HL-60 (cell line): ENCODE measurements around the gene NLRP6.

Source experiments
- POLR2AphosphoS5 ChIP-seq: IDR thresholded peaks from 2 replicates; pipeline ENCODE4 v1.6.1; 2012; ENCODE audit warnings: low read depth
- SPI1 ChIP-seq: IDR thresholded peaks from 2 replicates; pipeline ENCODE4 v1.6.1; 2012; ENCODE audit warnings: low read depth, mild to moderate bottlenecking, borderline replicate concordance
- TF ChIP-seq, protein P1 (sequence below): IDR thresholded peaks from one replicate; pipeline ENCODE4 v1.5.1; 2011; ENCODE audit warnings: low read length, control low read depth, inconsistent platforms; ENCODE audit not compliant: insufficient read depth
- TF ChIP-seq, protein P2 (sequence below): IDR thresholded peaks from 2 replicates; pipeline ENCODE4 v1.6.1; 2012; ENCODE audit warnings: low read depth; ENCODE audit not compliant: insufficient replicate concordance

DNA sequence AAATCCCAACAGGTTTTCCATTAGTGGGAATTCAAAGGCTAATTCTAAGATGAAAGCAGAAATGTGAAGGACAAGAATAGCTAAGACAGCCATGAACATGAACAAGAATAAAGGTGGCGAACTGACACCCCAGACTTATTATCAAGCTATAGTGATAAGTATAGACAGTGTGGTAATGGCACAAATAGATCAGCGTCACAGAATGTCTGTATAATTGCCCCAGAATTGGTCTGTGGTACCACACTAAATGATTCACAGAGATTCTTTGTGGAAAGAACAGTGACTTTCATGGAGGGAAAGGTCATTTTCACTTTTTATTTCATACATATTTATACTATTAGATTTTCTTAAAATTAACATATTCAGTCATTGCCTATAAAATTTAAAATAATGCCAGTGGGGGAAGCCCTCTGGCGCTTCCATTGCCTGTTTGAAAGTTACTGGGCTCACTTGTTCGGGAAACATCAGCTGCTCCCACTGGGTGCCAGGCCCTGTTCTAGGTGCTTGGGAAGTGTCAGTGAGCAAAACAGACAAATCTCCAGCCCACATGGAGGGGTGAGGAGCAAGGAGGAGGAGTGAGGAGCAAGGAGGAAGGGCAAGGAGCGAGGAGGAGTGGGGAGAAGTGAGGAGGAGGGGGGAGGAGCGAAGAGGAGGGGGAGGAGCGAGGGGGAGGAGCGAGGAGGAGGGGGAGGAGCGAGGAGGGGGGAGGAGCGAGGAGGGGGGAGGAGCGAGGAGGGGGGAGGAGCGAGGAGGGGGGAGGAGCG is 11.3 kb upstream of the NLRP6 start:
- TF ChIP-seq, protein P1, sequence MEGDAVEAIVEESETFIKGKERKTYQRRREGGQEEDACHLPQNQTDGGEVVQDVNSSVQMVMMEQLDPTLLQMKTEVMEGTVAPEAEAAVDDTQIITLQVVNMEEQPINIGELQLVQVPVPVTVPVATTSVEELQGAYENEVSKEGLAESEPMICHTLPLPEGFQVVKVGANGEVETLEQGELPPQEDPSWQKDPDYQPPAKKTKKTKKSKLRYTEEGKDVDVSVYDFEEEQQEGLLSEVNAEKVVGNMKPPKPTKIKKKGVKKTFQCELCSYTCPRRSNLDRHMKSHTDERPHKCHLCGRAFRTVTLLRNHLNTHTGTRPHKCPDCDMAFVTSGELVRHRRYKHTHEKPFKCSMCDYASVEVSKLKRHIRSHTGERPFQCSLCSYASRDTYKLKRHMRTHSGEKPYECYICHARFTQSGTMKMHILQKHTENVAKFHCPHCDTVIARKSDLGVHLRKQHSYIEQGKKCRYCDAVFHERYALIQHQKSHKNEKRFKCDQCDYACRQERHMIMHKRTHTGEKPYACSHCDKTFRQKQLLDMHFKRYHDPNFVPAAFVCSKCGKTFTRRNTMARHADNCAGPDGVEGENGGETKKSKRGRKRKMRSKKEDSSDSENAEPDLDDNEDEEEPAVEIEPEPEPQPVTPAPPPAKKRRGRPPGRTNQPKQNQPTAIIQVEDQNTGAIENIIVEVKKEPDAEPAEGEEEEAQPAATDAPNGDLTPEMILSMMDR = no peak
- TF ChIP-seq POLR2AphosphoS5 = no peak
- TF ChIP-seq SPI1 = no peak
- TF ChIP-seq, protein P2, sequence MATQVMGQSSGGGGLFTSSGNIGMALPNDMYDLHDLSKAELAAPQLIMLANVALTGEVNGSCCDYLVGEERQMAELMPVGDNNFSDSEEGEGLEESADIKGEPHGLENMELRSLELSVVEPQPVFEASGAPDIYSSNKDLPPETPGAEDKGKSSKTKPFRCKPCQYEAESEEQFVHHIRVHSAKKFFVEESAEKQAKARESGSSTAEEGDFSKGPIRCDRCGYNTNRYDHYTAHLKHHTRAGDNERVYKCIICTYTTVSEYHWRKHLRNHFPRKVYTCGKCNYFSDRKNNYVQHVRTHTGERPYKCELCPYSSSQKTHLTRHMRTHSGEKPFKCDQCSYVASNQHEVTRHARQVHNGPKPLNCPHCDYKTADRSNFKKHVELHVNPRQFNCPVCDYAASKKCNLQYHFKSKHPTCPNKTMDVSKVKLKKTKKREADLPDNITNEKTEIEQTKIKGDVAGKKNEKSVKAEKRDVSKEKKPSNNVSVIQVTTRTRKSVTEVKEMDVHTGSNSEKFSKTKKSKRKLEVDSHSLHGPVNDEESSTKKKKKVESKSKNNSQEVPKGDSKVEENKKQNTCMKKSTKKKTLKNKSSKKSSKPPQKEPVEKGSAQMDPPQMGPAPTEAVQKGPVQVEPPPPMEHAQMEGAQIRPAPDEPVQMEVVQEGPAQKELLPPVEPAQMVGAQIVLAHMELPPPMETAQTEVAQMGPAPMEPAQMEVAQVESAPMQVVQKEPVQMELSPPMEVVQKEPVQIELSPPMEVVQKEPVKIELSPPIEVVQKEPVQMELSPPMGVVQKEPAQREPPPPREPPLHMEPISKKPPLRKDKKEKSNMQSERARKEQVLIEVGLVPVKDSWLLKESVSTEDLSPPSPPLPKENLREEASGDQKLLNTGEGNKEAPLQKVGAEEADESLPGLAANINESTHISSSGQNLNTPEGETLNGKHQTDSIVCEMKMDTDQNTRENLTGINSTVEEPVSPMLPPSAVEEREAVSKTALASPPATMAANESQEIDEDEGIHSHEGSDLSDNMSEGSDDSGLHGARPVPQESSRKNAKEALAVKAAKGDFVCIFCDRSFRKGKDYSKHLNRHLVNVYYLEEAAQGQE = no peak
